Panc1 (cell line): ENCODE data around the gene STK39. TPM values are rescaled to one million over a fixed set of nuclear protein-coding genes. Genes with fewer than 3 reads are reported as not detected.

ENCODE experiments used
- ATAC-seq: fragments of 200-7000 bp; cut with Tn5 transposase; 2 replicates; pipeline ENCODE4 v1.9.1; 2020; ENCODE audit warnings: mild to moderate bottlenecking, moderate library complexity
- BruUV-seq: library from RNA; stranded (reverse); fragments of 400-500 nt; replicated peaks from 2 replicates; lab custom pipeline; 2021; lab: Mats Ljungman, UMichigan
- CTCF ChIA-PET: fragments of 300-600 bp; sonication (Branson Sonifier 250); formaldehyde crosslinking; loops from one replicate; lab custom pipeline; 2022; ENCODE audit warnings: antibody characterized with exemption; lab: Charles Lee
- POLR2A ChIA-PET: fragments of 300-600 bp; sonication (Branson Sonifier 250); formaldehyde crosslinking; loops from one replicate; lab custom pipeline; 2022; ENCODE audit warnings: antibody characterized with exemption; lab: Charles Lee
- DNase-seq: peaks from one replicate; pipeline ENCODE4 v3.0.0-alpha.2; 2010; ENCODE audit warnings: low read depth, low spot score
- H3K27ac ChIP-seq: 2 replicates; pipeline ENCODE4 v1.5.1; 2011; ENCODE audit warnings: mild to moderate bottlenecking, low read length, inconsistent platforms
- H3K27me3 ChIP-seq: fragments of 200-500 bp; sonication (Bioruptor generic); 2 replicates; pipeline ENCODE4 v1.6.0; 2014; ENCODE audit warnings: low read length, inconsistent platforms; ENCODE audit not compliant: control insufficient read depth, insufficient read depth
- H3K36me3 ChIP-seq: fragments of 200-500 bp; sonication (Bioruptor generic); 2 replicates; pipeline ENCODE4 v1.5.1; 2014; ENCODE audit warnings: inconsistent platforms, mild to moderate bottlenecking, low read length, moderate library complexity; ENCODE audit not compliant: control insufficient read depth, insufficient read depth
- H3K4me1 ChIP-seq: 2 replicates; pipeline ENCODE4 v1.5.1; 2011; ENCODE audit warnings: inconsistent platforms, mild to moderate bottlenecking, low read length, moderate library complexity; ENCODE audit not compliant: control insufficient read depth, insufficient read depth
- H3K4me3 ChIP-seq, 2 experiments: 2 replicates each; pipeline ENCODE4 v1.5.1; 2011 to 2012; ENCODE audit warnings: low read depth in 2 of 2, low read length in 2 of 2, mild to moderate bottlenecking in 2 of 2, inconsistent platforms in 1 of 2, moderate library complexity in 1 of 2
- H3K9me3 ChIP-seq: fragments of 200-500 bp; sonication (Bioruptor generic); 2 replicates; pipeline ENCODE4 v1.5.1; 2014; ENCODE audit warnings: low read depth, mild to moderate bottlenecking, inconsistent platforms, low read length, moderate library complexity; ENCODE audit not compliant: control insufficient read depth, insufficient read depth
- POLR2AphosphoS5 ChIP-seq: IDR thresholded peaks from 2 replicates; pipeline ENCODE4 v1.6.1; 2012; ENCODE audit warnings: mild to moderate bottlenecking, low read depth, low read length, moderate library complexity
- SIN3A ChIP-seq: IDR thresholded peaks from 2 replicates; pipeline ENCODE4 v1.6.1; 2012; ENCODE audit warnings: low read depth, mild to moderate bottlenecking, low read length, moderate library complexity, borderline replicate concordance; ENCODE audit not compliant: insufficient read depth
- TCF7L2 ChIP-seq: IDR thresholded peaks from 2 replicates; pipeline ENCODE4 v1.6.1; 2011; ENCODE audit warnings: mild to moderate bottlenecking, low read depth, low read length, inconsistent platforms
- in situ Hi-C: cut with HindIII; loops from 2 replicates; pipeline ENCODE4 v1.10.0; 2016; ENCODE audit warnings: low sequenced_read_pairs, low pct_unique_long_range_greater_than_20kb
- intact Hi-C: fragments of 100-400 bp; cut with micrococcal nuclease; formaldehyde crosslinking; loops from one replicate; pipeline ENCODE4 v1.10.0; 2022; ENCODE audit not compliant: unreplicated experiment
- total RNA-seq: library from RNA; stranded (reverse); gene quantifications from one replicate; pipeline ENCODE4 v1.2.1, GENCODE V29; 2021; ENCODE audit not compliant: unreplicated experiment
- TF ChIP-seq, protein P1 (sequence below): fragments of 450-650 bp; IDR thresholded peaks from 2 replicates; pipeline ENCODE4 v1.5.1; 2017; ENCODE audit warnings: mild to moderate bottlenecking
- TF ChIP-seq, protein P2 (sequence below), 2 experiments: IDR thresholded peaks; 2 replicates each; pipeline ENCODE4 v1.6.1; 2011 to 2012; ENCODE audit warnings: low read depth in 2 of 2, control low read depth in 1 of 2, low read length in 1 of 2, mild to moderate bottlenecking in 1 of 2, moderate library complexity in 1 of 2; ENCODE audit not compliant: insufficient read depth in 1 of 2

STK39 gene
- total RNA-seq, 1 experiment from 2014 or later = 14.0 TPM

DNA sequence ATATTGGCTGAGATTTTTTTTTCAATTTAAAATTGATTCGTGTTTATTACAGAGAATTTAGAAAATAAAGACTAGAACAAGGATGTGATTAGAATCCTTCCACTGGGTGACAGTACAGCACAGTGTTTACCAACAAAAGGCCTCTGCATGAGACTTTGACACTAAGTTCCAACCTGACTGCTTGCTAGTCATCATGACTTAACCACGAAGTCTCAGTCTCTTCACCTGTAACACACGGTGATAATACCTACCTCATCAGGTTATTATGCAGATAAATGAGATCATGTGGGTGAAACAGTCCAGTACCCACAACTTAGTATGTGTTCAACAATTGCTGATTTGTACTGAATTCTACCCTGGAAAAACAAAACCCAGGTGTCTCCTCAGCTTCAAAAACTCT lies 151.2 kb downstream of the STK39 start:
- H3K36me3 ChIP-seq = no peaks in the 10 kb centered on the region
- in situ Hi-C loops (no loop called here), intact Hi-C loops (no loop called here)
- ChIA-PET POLR2A (no interaction called here), CTCF (no interaction called here)
- H3K4me1 ChIP-seq = no peaks in the 10 kb centered on the region
- H3K27ac ChIP-seq = no peak overlapping the region
- no peak for TF ChIP-seq TCF7L2
- TF ChIP-seq, protein P1, sequence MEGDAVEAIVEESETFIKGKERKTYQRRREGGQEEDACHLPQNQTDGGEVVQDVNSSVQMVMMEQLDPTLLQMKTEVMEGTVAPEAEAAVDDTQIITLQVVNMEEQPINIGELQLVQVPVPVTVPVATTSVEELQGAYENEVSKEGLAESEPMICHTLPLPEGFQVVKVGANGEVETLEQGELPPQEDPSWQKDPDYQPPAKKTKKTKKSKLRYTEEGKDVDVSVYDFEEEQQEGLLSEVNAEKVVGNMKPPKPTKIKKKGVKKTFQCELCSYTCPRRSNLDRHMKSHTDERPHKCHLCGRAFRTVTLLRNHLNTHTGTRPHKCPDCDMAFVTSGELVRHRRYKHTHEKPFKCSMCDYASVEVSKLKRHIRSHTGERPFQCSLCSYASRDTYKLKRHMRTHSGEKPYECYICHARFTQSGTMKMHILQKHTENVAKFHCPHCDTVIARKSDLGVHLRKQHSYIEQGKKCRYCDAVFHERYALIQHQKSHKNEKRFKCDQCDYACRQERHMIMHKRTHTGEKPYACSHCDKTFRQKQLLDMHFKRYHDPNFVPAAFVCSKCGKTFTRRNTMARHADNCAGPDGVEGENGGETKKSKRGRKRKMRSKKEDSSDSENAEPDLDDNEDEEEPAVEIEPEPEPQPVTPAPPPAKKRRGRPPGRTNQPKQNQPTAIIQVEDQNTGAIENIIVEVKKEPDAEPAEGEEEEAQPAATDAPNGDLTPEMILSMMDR = no peak
- TF ChIP-seq POLR2AphosphoS5 = no peak
- no peak for DNase-seq
- no peaks in the 10 kb centered on the region for H3K27me3 ChIP-seq
- no peak for ATAC-seq
- H3K4me3 ChIP-seq = no peak overlapping the region
- H3K9me3 ChIP-seq = no peaks in the 10 kb centered on the region
- BruUV-seq = no TSS peak

GRCh38 chr2:168091986-168092385 lies 155.4 kb downstream of the STK39 start:
- H3K4me1 ChIP-seq = no peaks in the 10 kb centered on the region
- intact Hi-C loops (no loop called here), in situ Hi-C loops (no loop called here)
- ATAC-seq (no peak), DNase-seq (no peak)
- no TSS peak for BruUV-seq
- no peak overlapping the region for H3K4me3 ChIP-seq
- TF ChIP-seq, protein P1 = no peak
- TF ChIP-seq TCF7L2 (no peak), SIN3A (no peak)
- POLR2A ChIA-PET = no interaction called here
- CTCF ChIA-PET = interaction anchor here (0.6 kb wide), 1 partner anchor 9 kb away, joined by 3 read pairs; no protein-coding TSS in a partner anchor
- no peaks in the 10 kb centered on the region for H3K36me3 ChIP-seq
- H3K9me3 ChIP-seq = no peaks in the 10 kb centered on the region
- no peaks in the 10 kb centered on the region for H3K27me3 ChIP-seq
- no peak overlapping the region for H3K27ac ChIP-seq

GRCh38 chr2:168090366-168091135 lies 156.8 kb downstream of the STK39 start:
- Histone ChIP-seq H3K27ac (no peak overlapping the region), H3K4me3 (no peak overlapping the region), H3K27me3 (no peaks in the 10 kb centered on the region), H3K9me3 (no peaks in the 10 kb centered on the region), H3K4me1 (no peaks in the 10 kb centered on the region), H3K36me3 (no peaks in the 10 kb centered on the region)
- intact Hi-C loops = no loop called here
- DNase-seq (no peak), ATAC-seq (no peak)
- ChIA-PET CTCF (no interaction called here), POLR2A (no interaction called here)
- in situ Hi-C loops = no loop called here
- TF ChIP-seq TCF7L2 = no peak
- TF ChIP-seq, protein P2, sequence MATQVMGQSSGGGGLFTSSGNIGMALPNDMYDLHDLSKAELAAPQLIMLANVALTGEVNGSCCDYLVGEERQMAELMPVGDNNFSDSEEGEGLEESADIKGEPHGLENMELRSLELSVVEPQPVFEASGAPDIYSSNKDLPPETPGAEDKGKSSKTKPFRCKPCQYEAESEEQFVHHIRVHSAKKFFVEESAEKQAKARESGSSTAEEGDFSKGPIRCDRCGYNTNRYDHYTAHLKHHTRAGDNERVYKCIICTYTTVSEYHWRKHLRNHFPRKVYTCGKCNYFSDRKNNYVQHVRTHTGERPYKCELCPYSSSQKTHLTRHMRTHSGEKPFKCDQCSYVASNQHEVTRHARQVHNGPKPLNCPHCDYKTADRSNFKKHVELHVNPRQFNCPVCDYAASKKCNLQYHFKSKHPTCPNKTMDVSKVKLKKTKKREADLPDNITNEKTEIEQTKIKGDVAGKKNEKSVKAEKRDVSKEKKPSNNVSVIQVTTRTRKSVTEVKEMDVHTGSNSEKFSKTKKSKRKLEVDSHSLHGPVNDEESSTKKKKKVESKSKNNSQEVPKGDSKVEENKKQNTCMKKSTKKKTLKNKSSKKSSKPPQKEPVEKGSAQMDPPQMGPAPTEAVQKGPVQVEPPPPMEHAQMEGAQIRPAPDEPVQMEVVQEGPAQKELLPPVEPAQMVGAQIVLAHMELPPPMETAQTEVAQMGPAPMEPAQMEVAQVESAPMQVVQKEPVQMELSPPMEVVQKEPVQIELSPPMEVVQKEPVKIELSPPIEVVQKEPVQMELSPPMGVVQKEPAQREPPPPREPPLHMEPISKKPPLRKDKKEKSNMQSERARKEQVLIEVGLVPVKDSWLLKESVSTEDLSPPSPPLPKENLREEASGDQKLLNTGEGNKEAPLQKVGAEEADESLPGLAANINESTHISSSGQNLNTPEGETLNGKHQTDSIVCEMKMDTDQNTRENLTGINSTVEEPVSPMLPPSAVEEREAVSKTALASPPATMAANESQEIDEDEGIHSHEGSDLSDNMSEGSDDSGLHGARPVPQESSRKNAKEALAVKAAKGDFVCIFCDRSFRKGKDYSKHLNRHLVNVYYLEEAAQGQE (IDR thresholded peaks at IDR 0.05; ENCODE audit: insufficient read depth in 1 of 2, low read depth in 2 of 2, low read length in 1 of 2) = no peak
- TF ChIP-seq, protein P1 = no peak
- no TSS peak for BruUV-seq
